Muscle layer of duodenum (tissue), 2 donors: ENCODE results near the gene IL12A.

Experiments
- H3K27ac ChIP-seq: one replicate; pipeline ENCODE4 v1.7.0; 2013; ENCODE audit warnings: mild to moderate bottlenecking, low read length
- H3K27me3 ChIP-seq: one replicate; pipeline ENCODE4 v1.7.0; 2013; ENCODE audit warnings: low read depth, mild to moderate bottlenecking, control low read depth, low read length
- H3K36me3 ChIP-seq, 2 donors: one replicate each; pipeline ENCODE4 v1.7.0; 2013; ENCODE audit warnings: low read length in 2 of 2, control low read depth in 1 of 2, mild to moderate bottlenecking in 1 of 2; ENCODE audit not compliant: insufficient read depth in 2 of 2, control insufficient read depth in 1 of 2
- H3K4me1 ChIP-seq, 2 donors: one replicate each; pipeline ENCODE4 v1.7.0; 2013; ENCODE audit warnings: low read length in 2 of 2, mild to moderate bottlenecking in 2 of 2, control low read depth in 1 of 2, moderate library complexity in 1 of 2; ENCODE audit not compliant: insufficient read depth in 2 of 2, control insufficient read depth in 1 of 2
- H3K4me3 ChIP-seq, 2 donors: one replicate each; pipeline ENCODE4 v1.7.0; 2013; ENCODE audit warnings: low read length in 2 of 2, low read depth in 1 of 2, mild to moderate bottlenecking in 1 of 2
- H3K9me3 ChIP-seq, 2 donors: one replicate each; pipeline ENCODE4 v1.7.0; 2013; ENCODE audit warnings: low read length in 2 of 2, control low read depth in 1 of 2, mild to moderate bottlenecking in 1 of 2; ENCODE audit not compliant: control insufficient read depth in 1 of 2
- donor health status: healthy.

Gene IL12A

DNA sequence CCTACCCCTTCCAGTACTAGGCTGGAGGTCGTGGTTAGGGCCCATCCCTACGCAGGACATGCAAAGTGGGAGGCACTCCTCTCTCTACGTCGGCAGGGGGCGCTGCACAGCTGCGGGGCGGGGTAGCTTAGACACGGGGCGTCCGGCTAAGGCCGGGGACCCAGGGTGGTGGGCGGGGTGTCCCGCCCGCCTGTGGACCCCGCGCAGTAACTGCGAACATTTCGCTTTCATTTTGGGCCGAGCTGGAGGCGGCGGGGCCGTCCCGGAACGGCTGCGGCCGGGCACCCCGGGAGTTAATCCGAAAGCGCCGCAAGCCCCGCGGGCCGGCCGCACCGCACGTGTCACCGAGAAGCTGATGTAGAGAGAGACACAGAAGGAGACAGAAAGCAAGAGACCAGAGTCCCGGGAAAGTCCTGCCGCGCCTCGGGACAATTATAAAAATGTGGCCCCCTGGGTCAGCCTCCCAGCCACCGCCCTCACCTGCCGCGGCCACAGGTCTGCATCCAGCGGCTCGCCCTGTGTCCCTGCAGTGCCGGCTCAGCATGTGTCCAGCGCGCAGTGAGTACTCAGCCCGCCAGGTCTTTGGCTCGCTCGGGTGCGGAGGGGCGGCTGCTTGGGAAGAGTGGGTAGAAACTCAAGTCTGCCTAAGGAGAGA is at the start of gene IL12A:
TSS of gene IL12A (plus strand) at position 219 of the 655 bp plus-strand sequence.
- H3K36me3 ChIP-seq, result no peaks in the 10 kb centered on the region
- H3K4me3 ChIP-seq, result peak within 1 kb of the TSS; percentile 65 to 80
- no peaks in the 10 kb centered on the region for H3K9me3 ChIP-seq
- H3K27ac ChIP-seq, result no peak within 1 kb of the TSS
- peaks cover 0 to 17% of the 10 kb centered on the region in 2 donors for H3K4me1 ChIP-seq
- no peaks in the 10 kb centered on the region for H3K27me3 ChIP-seq

GRCh38 chr3:159941038-159942000 is 47.3 kb upstream of the IL12A start:
- no peak overlapping the region for H3K27ac ChIP-seq
- no peaks in the 10 kb centered on the region for H3K36me3 ChIP-seq
- no peaks in the 10 kb centered on the region for H3K4me1 ChIP-seq
- H3K27me3 ChIP-seq, result no peaks in the 10 kb centered on the region
- no peak overlapping the region for H3K4me3 ChIP-seq
- no peaks in the 10 kb centered on the region for H3K9me3 ChIP-seq

GRCh38 chr3:159944781-159945180 is 43.9 kb upstream of the IL12A start:
- H3K27ac ChIP-seq, result no peak overlapping the region
- H3K36me3 ChIP-seq, result no peaks in the 10 kb centered on the region
- no peak overlapping the region for H3K4me3 ChIP-seq
- H3K27me3 ChIP-seq, result no peaks in the 10 kb centered on the region
- H3K9me3 ChIP-seq, result no peaks in the 10 kb centered on the region
- no peaks in the 10 kb centered on the region for H3K4me1 ChIP-seq

- Histone ChIP-seq H3K36me3 (no peaks in the 10 kb centered on the region), H3K27ac (no peak overlapping the region), H3K4me3 (no peak overlapping the region), H3K27me3 (no peaks in the 10 kb centered on the region), H3K4me1 (no peaks in the 10 kb centered on the region), H3K9me3 (no peaks in the 10 kb centered on the region)
Observed at GRCh38 chr3:159945930-159946329, 42.7 kb upstream of the IL12A start.

- H3K36me3 ChIP-seq, result no peaks in the 10 kb centered on the region
- H3K27me3 ChIP-seq, result no peaks in the 10 kb centered on the region
- no peak overlapping the region for H3K4me3 ChIP-seq
Observed at GRCh38 chr3:159947220-159947619, 41.4 kb upstream of the IL12A start.

GRCh38 chr3:159948429-159949144 is 40.0 kb upstream of the IL12A start:
- no peaks in the 10 kb centered on the region for H3K36me3 ChIP-seq
- no peaks in the 10 kb centered on the region for H3K27me3 ChIP-seq
- H3K4me3 ChIP-seq, result no peak overlapping the region
- H3K9me3 ChIP-seq, result no peaks in the 10 kb centered on the region
- H3K27ac ChIP-seq, result no peak overlapping the region
- no peaks in the 10 kb centered on the region for H3K4me1 ChIP-seq

More at GRCh38 chr3:159947220-159947619, 41.4 kb upstream of the IL12A start:
- Histone ChIP-seq H3K4me1 (no peaks in the 10 kb centered on the region), H3K9me3 (no peaks in the 10 kb centered on the region), H3K27ac (no peak overlapping the region)

DNA sequence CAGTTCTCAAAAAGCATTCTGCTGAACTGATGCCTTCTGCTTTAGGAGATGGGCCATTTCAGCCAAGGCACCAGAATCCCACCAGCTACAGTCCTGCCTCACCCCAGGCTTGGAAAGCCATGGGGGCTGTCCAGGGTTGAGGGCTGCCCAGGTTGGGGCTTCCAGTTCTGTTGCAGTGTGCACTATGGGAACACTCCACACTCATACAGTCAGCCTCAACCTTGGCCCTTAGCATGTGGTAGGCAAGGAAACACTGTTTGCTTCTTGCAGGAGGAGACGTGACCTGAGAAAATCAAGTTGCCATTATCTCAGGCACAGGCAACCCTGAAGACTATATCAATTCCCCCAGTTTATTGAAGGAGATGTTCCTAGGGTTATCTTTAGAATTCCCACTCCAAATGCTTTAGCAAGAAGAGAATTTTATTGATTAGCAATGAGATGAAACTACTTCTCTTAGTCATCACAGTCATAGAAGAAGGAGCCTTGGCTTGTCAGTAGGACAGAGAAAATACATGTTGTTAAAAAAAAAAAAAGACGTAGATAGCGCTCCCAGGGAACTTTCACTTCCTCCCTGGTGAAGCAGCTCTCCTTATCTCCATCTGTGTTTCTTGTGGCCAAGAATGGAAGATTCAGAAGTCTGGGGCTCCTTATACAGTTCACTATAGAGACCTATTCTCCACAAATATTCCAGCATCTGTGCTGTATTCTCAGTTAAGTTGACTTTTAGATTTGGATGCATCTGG is 38.3 kb upstream of the IL12A start:
- Histone ChIP-seq H3K27me3 (no peaks in the 10 kb centered on the region), H3K27ac (no peak overlapping the region), H3K36me3 (no peaks in the 10 kb centered on the region), H3K4me1 (no peaks in the 10 kb centered on the region), H3K9me3 (no peaks in the 10 kb centered on the region), H3K4me3 (no peak overlapping the region)

- Histone ChIP-seq H3K36me3 (no peaks in the 10 kb centered on the region), H3K27ac (no peak overlapping the region), H3K4me3 (no peak overlapping the region), H3K9me3 (no peaks in the 10 kb centered on the region), H3K27me3 (no peaks in the 10 kb centered on the region), H3K4me1 (no peaks in the 10 kb centered on the region)
Observed at GRCh38 chr3:159951540-159951939, 37.1 kb upstream of the IL12A start.

- no peaks in the 10 kb centered on the region for H3K4me1 ChIP-seq
- H3K9me3 ChIP-seq, result peaks cover 0 to 4% of the 10 kb centered on the region in 2 donors
- no peak overlapping the region for H3K27ac ChIP-seq
- no peaks in the 10 kb centered on the region for H3K36me3 ChIP-seq
- H3K4me3 ChIP-seq, result no peak overlapping the region
- H3K27me3 ChIP-seq, result no peaks in the 10 kb centered on the region
Observed at GRCh38 chr3:159953325-159954085, 35.1 kb upstream of the IL12A start.
